ENCODE data around the gene RASA1.

RASA1 gene

DNA sequence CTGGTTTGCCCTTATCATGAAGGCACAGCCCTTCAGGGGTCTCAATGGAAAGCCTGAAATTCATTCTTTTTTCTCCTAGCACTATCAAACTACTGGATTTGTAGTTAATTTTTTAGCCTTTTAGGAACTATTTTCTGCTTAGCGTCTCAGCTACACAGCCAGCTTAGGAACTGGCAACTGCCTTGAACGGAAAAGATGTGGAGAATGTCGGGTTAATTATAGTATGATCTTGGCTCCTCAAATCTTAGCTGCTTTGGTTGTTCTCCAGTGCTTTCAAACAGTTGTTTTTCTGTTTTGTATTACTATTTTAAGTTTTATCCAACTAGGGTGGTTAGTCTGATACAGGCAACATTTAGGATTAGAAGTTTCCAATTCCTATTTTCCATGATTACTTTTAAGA lies 100.9 kb downstream of the RASA1 start:
- no peak overlapping the region for H4K91ac ChIP-seq (ENCODE audit: low read depth, low read length, poor library complexity)
- no peak overlapping the region for H2BK120ac ChIP-seq (ENCODE audit: low read depth, low read length)
- H3K9me3 ChIP-seq (replicated peaks in 1 of 2; ENCODE audit: control insufficient read depth in 2 of 2, insufficient read depth in 1 of 2, low read depth in 1 of 2, low read length in 2 of 2): no peaks in the 10 kb centered on the region
- DNase-seq (ENCODE audit: low spot score): no peak
- no peak overlapping the region for H3K18ac ChIP-seq (ENCODE audit: low read length)
- H3K23ac ChIP-seq (ENCODE audit: low read depth, low read length, poor library complexity): no peak overlapping the region
- H3K79me1 ChIP-seq (ENCODE audit: low read depth, low read length): no peaks in the 10 kb centered on the region
- H3K4me2 ChIP-seq (ENCODE audit: insufficient read depth, low read length, poor library complexity, severe bottlenecking): no peak overlapping the region
- peaks cover 2 to 94% of the 10 kb centered on the region in 2 donors for H3K36me3 ChIP-seq (replicated peaks in 1 of 2; ENCODE audit: control insufficient read depth in 2 of 2, insufficient read depth in 2 of 2, low read length in 2 of 2)
- H3K4ac ChIP-seq (ENCODE audit: low read length): no peak overlapping the region
- no peaks in the 10 kb centered on the region for H3K4me1 ChIP-seq (ENCODE audit: control insufficient read depth in 2 of 2, insufficient read depth in 1 of 2, low read depth in 1 of 2, low read length in 2 of 2)
- H2BK15ac ChIP-seq (ENCODE audit: low read length): no peak overlapping the region
- no peak overlapping the region for H2BK5ac ChIP-seq (ENCODE audit: low read length)
- no peaks in the 10 kb centered on the region for H3K27me3 ChIP-seq (ENCODE audit: control insufficient read depth in 3 of 3, insufficient read depth in 3 of 3, low read depth in 1 of 3, low read length in 3 of 3)
- no peak overlapping the region for H2BK12ac ChIP-seq (ENCODE audit: low read length)
- H3K4me3 ChIP-seq (ENCODE audit: low read length in 2 of 2): no peak overlapping the region
- WGBS, 2 donors (ENCODE audit: extremely low coverage in 2 of 2, insufficient read length in 2 of 2, insufficient replicate concordance in 1 of 2): no CpG with 5 or more reads among the region's 3 CpGs
- no peak overlapping the region for H3K14ac ChIP-seq (ENCODE audit: low read length)
- H3K9ac ChIP-seq (ENCODE audit: low read depth, low read length, poor library complexity): no peak overlapping the region
- H2AFZ ChIP-seq (ENCODE audit: low read length): no peak overlapping the region
- H3K27ac ChIP-seq (replicated peaks; ENCODE audit: low read length): no peak overlapping the region
- no peak overlapping the region for H4K8ac ChIP-seq (ENCODE audit: low read depth, low read length)
- H2AK5ac ChIP-seq (ENCODE audit: low read depth, low read length): no peak overlapping the region

DNA sequence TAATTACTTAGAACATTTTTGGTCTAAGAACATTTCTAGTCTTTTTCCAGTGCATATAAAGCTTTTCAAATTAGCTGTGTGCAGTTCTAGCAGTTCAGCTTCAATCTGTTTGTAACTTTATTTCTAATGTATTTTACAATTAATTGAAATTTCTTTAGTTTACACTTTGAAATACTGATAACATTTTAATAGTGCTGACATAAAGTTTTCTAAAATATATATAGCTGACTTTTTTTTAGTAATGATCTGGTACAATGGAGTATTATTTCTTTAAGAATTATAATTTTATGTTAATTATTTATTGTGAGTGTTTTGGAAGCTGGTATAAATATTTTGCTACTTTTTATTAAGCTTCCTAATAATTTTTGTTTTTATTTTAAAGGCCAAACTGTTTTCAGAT lies 101.7 kb downstream of the RASA1 start:
- Histone ChIP-seq H3K23ac (ENCODE audit: low read depth, low read length, poor library complexity) (no peak overlapping the region), H3K4ac (ENCODE audit: low read length) (no peak overlapping the region), H2BK120ac (ENCODE audit: low read depth, low read length) (no peak overlapping the region), H3K79me1 (ENCODE audit: low read depth, low read length) (no peaks in the 10 kb centered on the region), H3K4me1 (ENCODE audit: control insufficient read depth in 2 of 2, insufficient read depth in 1 of 2, low read depth in 1 of 2, low read length in 2 of 2) (no peaks in the 10 kb centered on the region), H2BK5ac (ENCODE audit: low read length) (no peak overlapping the region), H3K9ac (ENCODE audit: low read depth, low read length, poor library complexity) (no peak overlapping the region), H3K27ac (replicated peaks; ENCODE audit: low read length) (no peak overlapping the region), H3K4me3 (ENCODE audit: low read length in 2 of 2) (no peak overlapping the region), H2AK5ac (ENCODE audit: low read depth, low read length) (no peak overlapping the region), H3K18ac (ENCODE audit: low read length) (no peak overlapping the region), H3K36me3 (replicated peaks in 1 of 2; ENCODE audit: control insufficient read depth in 2 of 2, insufficient read depth in 2 of 2, low read length in 2 of 2) (peaks cover 2 to 89% of the 10 kb centered on the region in 2 donors), H3K14ac (ENCODE audit: low read length) (no peak overlapping the region), H2AFZ (ENCODE audit: low read length) (no peak overlapping the region), H3K9me3 (replicated peaks in 1 of 2; ENCODE audit: control insufficient read depth in 2 of 2, insufficient read depth in 1 of 2, low read depth in 1 of 2, low read length in 2 of 2) (no peaks in the 10 kb centered on the region), H2BK12ac (ENCODE audit: low read length) (no peak overlapping the region), H3K27me3 (ENCODE audit: control insufficient read depth in 3 of 3, insufficient read depth in 3 of 3, low read depth in 1 of 3, low read length in 3 of 3) (no peaks in the 10 kb centered on the region), H4K91ac (ENCODE audit: low read depth, low read length, poor library complexity) (no peak overlapping the region), H3K4me2 (ENCODE audit: insufficient read depth, low read length, poor library complexity, severe bottlenecking) (no peak overlapping the region), H2BK15ac (ENCODE audit: low read length) (no peak overlapping the region), H4K8ac (ENCODE audit: low read depth, low read length) (no peak overlapping the region)
- no peak for DNase-seq (ENCODE audit: low spot score)

DNA sequence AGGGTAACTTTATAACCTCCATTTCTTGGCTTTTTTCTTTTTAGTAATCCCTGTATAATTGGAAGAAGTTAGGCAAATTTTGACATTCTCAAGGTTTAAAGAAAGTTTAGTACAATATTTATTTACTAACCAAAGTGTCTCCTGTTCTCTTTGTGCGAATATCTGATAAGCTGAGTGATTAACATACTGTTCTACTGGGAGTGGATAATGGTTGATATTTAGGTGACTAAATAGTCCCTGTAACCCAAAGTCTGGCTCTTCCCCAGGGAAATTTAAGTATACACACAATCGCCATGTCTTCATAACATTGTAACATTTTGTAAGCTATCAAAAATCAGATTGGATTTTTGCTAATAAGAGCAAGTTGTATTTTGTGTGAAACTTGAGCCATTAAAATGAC lies 105.0 kb downstream of the RASA1 start:
- Histone ChIP-seq H3K27me3 (ENCODE audit: control insufficient read depth in 3 of 3, insufficient read depth in 3 of 3, low read depth in 1 of 3, low read length in 3 of 3) (no peaks in the 10 kb centered on the region), H2AK5ac (ENCODE audit: low read depth, low read length) (no peak overlapping the region), H3K4ac (ENCODE audit: low read length) (no peak overlapping the region), H4K91ac (ENCODE audit: low read depth, low read length, poor library complexity) (no peak overlapping the region), H3K79me1 (ENCODE audit: low read depth, low read length) (no peaks in the 10 kb centered on the region), H3K14ac (ENCODE audit: low read length) (no peak overlapping the region), H3K36me3 (replicated peaks in 1 of 2; ENCODE audit: control insufficient read depth in 2 of 2, insufficient read depth in 2 of 2, low read length in 2 of 2) (peaks cover 4 to 88% of the 10 kb centered on the region in 2 donors), H3K18ac (ENCODE audit: low read length) (no peak overlapping the region), H2AFZ (ENCODE audit: low read length) (no peak overlapping the region), H2BK15ac (ENCODE audit: low read length) (no peak overlapping the region), H3K27ac (replicated peaks; ENCODE audit: low read length) (no peak overlapping the region), H2BK12ac (ENCODE audit: low read length) (no peak overlapping the region), H3K9ac (ENCODE audit: low read depth, low read length, poor library complexity) (no peak overlapping the region), H3K4me3 (ENCODE audit: low read length in 2 of 2) (no peak overlapping the region), H3K23ac (ENCODE audit: low read depth, low read length, poor library complexity) (no peak overlapping the region), H2BK120ac (ENCODE audit: low read depth, low read length) (no peak overlapping the region), H3K4me1 (ENCODE audit: control insufficient read depth in 2 of 2, insufficient read depth in 1 of 2, low read depth in 1 of 2, low read length in 2 of 2) (no peaks in the 10 kb centered on the region), H4K8ac (ENCODE audit: low read depth, low read length) (no peak overlapping the region), H3K4me2 (ENCODE audit: insufficient read depth, low read length, poor library complexity, severe bottlenecking) (no peak overlapping the region), H2BK5ac (ENCODE audit: low read length) (no peak overlapping the region), H3K9me3 (replicated peaks in 1 of 2; ENCODE audit: control insufficient read depth in 2 of 2, insufficient read depth in 1 of 2, low read depth in 1 of 2, low read length in 2 of 2) (no peaks in the 10 kb centered on the region)
- WGBS, 2 donors (ENCODE audit: extremely low coverage in 2 of 2, insufficient read length in 2 of 2, insufficient replicate concordance in 1 of 2): no CpG with 5 or more reads among the region's 2 CpGs
- no peak for DNase-seq (ENCODE audit: low spot score)

DNA sequence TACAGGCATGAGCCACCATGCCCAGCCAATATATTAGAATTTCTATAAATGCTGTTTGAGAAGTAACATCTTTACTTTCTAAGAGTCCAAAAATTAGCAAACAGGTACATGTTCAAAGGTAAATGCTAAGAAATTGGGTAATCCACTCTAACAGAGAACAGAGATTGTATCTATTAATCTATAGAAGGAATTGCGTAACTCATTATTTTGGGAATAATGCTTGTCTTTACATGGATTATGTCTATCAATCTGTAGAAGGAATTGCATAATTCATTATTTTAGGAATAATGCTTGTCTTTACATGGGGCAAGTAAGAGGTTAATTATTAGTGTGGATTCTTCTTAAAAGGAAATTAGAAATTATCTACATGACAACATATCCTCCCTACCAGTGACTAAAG lies 114.5 kb downstream of the RASA1 start:
- H3K4me1 ChIP-seq (ENCODE audit: control insufficient read depth in 2 of 2, insufficient read depth in 1 of 2, low read depth in 1 of 2, low read length in 2 of 2): no peaks in the 10 kb centered on the region
- DNase-seq (ENCODE audit: low spot score): no peak
- H3K36me3 ChIP-seq (replicated peaks in 1 of 2; ENCODE audit: control insufficient read depth in 2 of 2, insufficient read depth in 2 of 2, low read length in 2 of 2): peaks cover 2 to 99% of the 10 kb centered on the region in 2 donors
- H4K8ac ChIP-seq (ENCODE audit: low read depth, low read length): no peak overlapping the region
- H3K9me3 ChIP-seq (replicated peaks in 1 of 2; ENCODE audit: control insufficient read depth in 2 of 2, insufficient read depth in 1 of 2, low read depth in 1 of 2, low read length in 2 of 2): no peaks in the 10 kb centered on the region
- H2AFZ ChIP-seq (ENCODE audit: low read length): no peak overlapping the region
- H3K79me1 ChIP-seq (ENCODE audit: low read depth, low read length): no peaks in the 10 kb centered on the region
- no peak overlapping the region for H2AK5ac ChIP-seq (ENCODE audit: low read depth, low read length)
- no peak overlapping the region for H3K27ac ChIP-seq (replicated peaks; ENCODE audit: low read length)
- no CpG with 5 or more reads among the region's 1 CpG for WGBS, 2 donors (ENCODE audit: extremely low coverage in 2 of 2, insufficient read length in 2 of 2, insufficient replicate concordance in 1 of 2)
- H2BK120ac ChIP-seq (ENCODE audit: low read depth, low read length): no peak overlapping the region
- no peak overlapping the region for H3K23ac ChIP-seq (ENCODE audit: low read depth, low read length, poor library complexity)
- no peak overlapping the region for H3K14ac ChIP-seq (ENCODE audit: low read length)
- no peak overlapping the region for H2BK12ac ChIP-seq (ENCODE audit: low read length)
- no peak overlapping the region for H3K4me3 ChIP-seq (ENCODE audit: low read length in 2 of 2)
- H2BK5ac ChIP-seq (ENCODE audit: low read length): no peak overlapping the region
- no peak overlapping the region for H3K18ac ChIP-seq (ENCODE audit: low read length)
- no peak overlapping the region for H4K91ac ChIP-seq (ENCODE audit: low read depth, low read length, poor library complexity)
- no peak overlapping the region for H2BK15ac ChIP-seq (ENCODE audit: low read length)
- no peak overlapping the region for H3K4ac ChIP-seq (ENCODE audit: low read length)
- no peaks in the 10 kb centered on the region for H3K27me3 ChIP-seq (ENCODE audit: control insufficient read depth in 3 of 3, insufficient read depth in 3 of 3, low read depth in 1 of 3, low read length in 3 of 3)
- no peak overlapping the region for H3K9ac ChIP-seq (ENCODE audit: low read depth, low read length, poor library complexity)
- H3K4me2 ChIP-seq (ENCODE audit: insufficient read depth, low read length, poor library complexity, severe bottlenecking): no peak overlapping the region
